HG02623 (cell line): ENCODE data around the gene SHMT2.

Source experiments
- ATAC-seq: cut with Tn5 transposase; IDR thresholded peaks from one replicate; pipeline ENCODE4 v1.9.1; 2021; ENCODE audit warnings: moderate library complexity; ENCODE audit not compliant: unreplicated experiment

Gene SHMT2

DNA sequence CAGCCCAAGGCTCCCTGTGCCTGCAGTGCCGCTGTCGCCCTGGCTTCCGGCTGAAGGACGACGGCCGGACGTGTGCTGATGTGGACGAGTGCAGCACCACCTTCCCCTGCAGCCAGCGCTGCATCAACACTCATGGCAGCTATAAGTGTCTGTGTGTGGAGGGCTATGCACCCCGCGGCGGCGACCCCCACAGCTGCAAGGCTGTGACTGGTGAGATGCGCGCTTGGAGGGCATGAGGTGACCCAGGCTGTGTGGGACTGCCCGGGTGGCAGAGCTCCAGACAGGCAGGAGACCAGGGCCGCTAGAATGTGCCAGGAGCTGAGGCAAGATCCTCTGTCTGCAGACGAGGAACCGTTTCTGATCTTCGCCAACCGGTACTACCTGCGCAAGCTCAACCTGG, 32.6 kb upstream of the SHMT2 start:
- ATAC-seq, result no peak

DNA sequence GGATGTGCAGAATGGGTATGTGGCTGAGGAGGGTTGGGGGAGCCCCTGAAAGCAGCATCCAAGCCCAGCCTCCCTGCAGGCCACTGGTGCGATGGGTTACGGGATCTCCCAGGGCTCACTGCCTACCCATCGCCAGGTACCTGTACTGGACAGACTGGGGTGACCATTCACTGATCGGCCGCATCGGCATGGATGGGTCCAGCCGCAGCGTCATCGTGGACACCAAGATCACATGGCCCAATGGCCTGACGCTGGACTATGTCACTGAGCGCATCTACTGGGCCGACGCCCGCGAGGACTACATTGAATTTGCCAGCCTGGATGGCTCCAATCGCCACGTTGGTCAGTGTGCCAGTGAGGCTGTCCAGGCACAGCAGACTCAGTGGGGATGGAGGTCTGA, 31.2 kb upstream of the SHMT2 start:
- no peak for ATAC-seq

- no peak for ATAC-seq
Measured at GRCh38 chr12:57199191-57199590, 30.3 kb upstream of the SHMT2 start.

GRCh38 chr12:57200497-57200896, 29.0 kb upstream of the SHMT2 start:
- no peak for ATAC-seq

- ATAC-seq, result no peak
Measured at GRCh38 chr12:57201219-57201618, 28.3 kb upstream of the SHMT2 start.

DNA sequence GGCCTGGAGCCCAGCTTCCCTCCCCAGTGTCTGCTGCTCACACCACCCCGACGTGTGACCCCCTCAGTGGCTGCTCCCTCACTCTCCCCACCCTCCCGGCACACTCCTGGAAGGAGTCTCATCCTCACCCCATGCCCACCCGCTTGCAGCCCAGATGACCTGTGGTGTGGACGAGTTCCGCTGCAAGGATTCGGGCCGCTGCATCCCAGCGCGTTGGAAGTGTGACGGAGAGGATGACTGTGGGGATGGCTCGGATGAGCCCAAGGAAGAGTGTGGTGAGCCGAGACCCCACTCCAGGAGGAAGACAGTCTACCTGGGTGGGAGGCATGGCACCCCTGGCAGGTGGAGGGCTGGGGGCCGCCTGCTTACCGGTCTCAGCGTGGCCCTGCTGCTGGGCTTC, 27.9 kb upstream of the SHMT2 start:
- ATAC-seq, result no peak

- no peak for ATAC-seq
Measured at GRCh38 chr12:57202321-57202720, 27.2 kb upstream of the SHMT2 start.

GRCh38 chr12:57203201-57203600, 26.3 kb upstream of the SHMT2 start:
- ATAC-seq, result no peak

DNA sequence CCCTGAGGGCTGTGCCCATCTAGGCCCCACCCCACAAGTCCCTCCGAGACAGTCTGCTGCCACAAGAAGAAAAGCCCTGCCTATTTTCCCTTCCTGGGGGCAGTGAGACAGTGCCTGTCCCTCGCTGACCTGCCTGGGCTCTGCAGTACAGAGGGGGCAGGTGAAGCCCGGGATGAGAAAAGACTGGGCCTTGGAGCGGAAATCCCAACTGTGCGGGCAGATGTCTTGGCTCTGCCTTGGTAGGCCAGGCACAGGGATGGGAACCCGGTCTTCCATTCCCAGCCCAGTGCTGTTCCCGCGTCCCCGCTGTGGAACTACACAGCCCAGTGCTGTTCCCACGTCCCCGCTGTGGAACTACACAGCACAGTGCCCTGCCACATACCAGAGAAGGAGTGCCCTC, 25.7 kb upstream of the SHMT2 start:
- no peak for ATAC-seq

GRCh38 chr12:57204454-57204853, 25.1 kb upstream of the SHMT2 start:
- no peak for ATAC-seq

GRCh38 chr12:57205186-57205585, 24.3 kb upstream of the SHMT2 start:
- no peak for ATAC-seq

GRCh38 chr12:57205931-57206330, 23.6 kb upstream of the SHMT2 start:
- no peak for ATAC-seq

GRCh38 chr12:57207731-57208630, 21.5 kb upstream of the SHMT2 start:
- ATAC-seq, result no peak

GRCh38 chr12:57208631-57209282, 20.8 kb upstream of the SHMT2 start:
- no peak for ATAC-seq

DNA sequence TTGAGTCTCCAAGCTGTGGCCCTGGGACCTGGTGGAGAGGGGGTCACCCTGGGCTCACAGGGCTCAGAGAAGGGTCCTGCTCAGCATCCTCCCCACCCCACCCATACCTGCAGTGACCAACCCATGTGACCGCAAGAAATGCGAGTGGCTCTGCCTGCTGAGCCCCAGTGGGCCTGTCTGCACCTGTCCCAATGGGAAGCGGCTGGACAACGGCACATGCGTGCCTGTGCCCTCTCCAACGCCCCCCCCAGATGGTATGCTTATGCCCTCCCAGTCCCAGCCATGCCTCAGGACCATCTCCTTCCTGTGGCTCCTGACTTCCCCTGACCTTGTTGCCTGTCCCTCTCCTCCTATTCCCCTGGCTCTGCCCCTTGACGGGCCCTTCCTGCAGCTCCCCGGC, 19.6 kb upstream of the SHMT2 start:
- no peak for ATAC-seq

DNA sequence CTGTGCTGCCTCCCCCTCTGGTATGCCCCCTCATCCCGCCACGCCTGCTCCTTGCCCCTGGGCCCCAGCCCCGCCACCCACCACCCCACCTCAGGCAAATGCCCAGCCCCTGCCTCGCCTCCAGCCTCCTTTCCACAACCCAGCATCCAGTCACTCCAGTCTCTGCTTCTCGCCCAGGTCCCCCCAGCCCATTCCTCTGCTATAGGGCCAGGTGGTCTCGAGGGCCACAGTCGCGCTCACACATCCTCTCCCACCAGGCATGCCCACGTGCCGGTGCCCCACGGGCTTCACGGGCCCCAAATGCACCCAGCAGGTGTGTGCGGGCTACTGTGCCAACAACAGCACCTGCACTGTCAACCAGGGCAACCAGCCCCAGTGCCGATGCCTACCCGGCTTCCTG, 19.1 kb upstream of the SHMT2 start:
- no peak for ATAC-seq

- no peak for ATAC-seq
Measured at GRCh38 chr12:57210926-57211692, 18.4 kb upstream of the SHMT2 start.

- no peak for ATAC-seq
Measured at GRCh38 chr12:57211791-57212700, 17.5 kb upstream of the SHMT2 start.

GRCh38 chr12:57212701-57213057, 16.8 kb upstream of the SHMT2 start:
- no peak for ATAC-seq

DNA sequence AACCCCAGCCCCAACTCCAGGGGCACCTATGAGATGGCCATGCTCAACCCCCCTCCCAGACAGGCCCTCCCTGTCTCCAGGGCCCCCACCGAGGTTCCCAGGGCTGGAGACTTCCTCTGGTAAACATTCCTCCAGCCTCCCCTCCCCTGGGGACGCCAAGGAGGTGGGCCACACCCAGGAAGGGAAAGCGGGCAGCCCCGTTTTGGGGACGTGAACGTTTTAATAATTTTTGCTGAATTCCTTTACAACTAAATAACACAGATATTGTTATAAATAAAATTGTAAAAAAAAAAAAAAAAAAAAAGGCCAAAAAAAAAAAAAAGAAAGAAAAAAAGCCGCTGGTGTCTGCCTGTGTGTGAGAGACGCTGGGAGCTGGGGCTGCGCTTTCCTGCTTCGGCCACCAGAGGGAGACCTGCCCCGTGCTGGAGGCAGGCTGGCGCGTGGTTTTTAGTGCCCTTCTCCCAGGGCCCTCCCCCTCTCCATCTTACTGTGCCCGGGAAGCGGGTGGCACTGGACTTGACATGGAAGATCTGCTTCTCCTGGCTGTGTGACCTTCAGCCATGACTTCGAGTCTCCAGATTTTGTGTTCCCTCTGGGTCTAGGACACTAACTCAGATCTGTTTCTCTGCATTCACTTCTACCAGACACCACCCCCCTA, 16.3 kb upstream of the SHMT2 start:
- ATAC-seq, result no peak
